NCI-H524 treated with DMSO at 0.1 percent for 48 hours (cell line): ENCODE results near the gene RBM20.

Experiments used
- DNase-seq: peaks from one replicate; lab custom pipeline; 2025; lab: John Stamatoyannopoulos, UW

RBM20 gene

GRCh38 chr10:110789604-110790433, 145.7 kb downstream of the RBM20 start:
- peak; percentile 14 for DNase-seq

GRCh38 chr10:110790913-110791506, 146.9 kb downstream of the RBM20 start:
- no peak for DNase-seq

- DNase-seq = no peak
Measured at GRCh38 chr10:110791541-110792073, 147.5 kb downstream of the RBM20 start.

GRCh38 chr10:110792476-110793125, 148.5 kb downstream of the RBM20 start:
- DNase-seq = no peak

GRCh38 chr10:110793128-110793812, 149.1 kb downstream of the RBM20 start:
- DNase-seq = no peak

GRCh38 chr10:110793886-110794285, 149.8 kb downstream of the RBM20 start:
- DNase-seq = no peak

- no peak for DNase-seq
Measured at GRCh38 chr10:110794808-110795207, 150.7 kb downstream of the RBM20 start.

GRCh38 chr10:110797416-110797815, 153.3 kb downstream of the RBM20 start:
- no peak for DNase-seq

- DNase-seq = no peak
Measured at GRCh38 chr10:110798340-110798739, 154.2 kb downstream of the RBM20 start.

- no peak for DNase-seq
Measured at GRCh38 chr10:110802090-110802489, 158.0 kb downstream of the RBM20 start.

GRCh38 chr10:110802551-110803238, 158.6 kb downstream of the RBM20 start:
- DNase-seq = no peak

GRCh38 chr10:110803239-110803749, 159.2 kb downstream of the RBM20 start:
- no peak for DNase-seq

GRCh38 chr10:110803830-110804338, 159.7 kb downstream of the RBM20 start:
- DNase-seq = no peak

GRCh38 chr10:110804376-110804775, 160.2 kb downstream of the RBM20 start:
- DNase-seq = no peak

GRCh38 chr10:110805292-110805691, 161.2 kb downstream of the RBM20 start:
- no peak for DNase-seq

GRCh38 chr10:110806335-110806734, 162.2 kb downstream of the RBM20 start:
- DNase-seq = no peak

- DNase-seq = no peak
Measured at GRCh38 chr10:110808123-110808522, 164.0 kb downstream of the RBM20 start.

- no peak for DNase-seq
Measured at GRCh38 chr10:110808615-110809014, 164.5 kb downstream of the RBM20 start.

GRCh38 chr10:110810625-110811024, 166.5 kb downstream of the RBM20 start:
- DNase-seq = no peak

GRCh38 chr10:110811791-110812581, 167.8 kb downstream of the RBM20 start:
- DNase-seq = no peak
